Measurements from ENCODE around the gene FAAP20.

GRCh38 chr1:2212274-2212531 is 17.6 kb upstream of the FAAP20 start:
- TF ChIP-seq IRF1 (CRISPR knock-in tag; IDR thresholded peaks at IDR 0.05; ENCODE audit: borderline replicate concordance) (no peak), NCOR1 (IDR thresholded peaks at IDR 0.05) (no peak), SP1 (CRISPR knock-in tag; IDR thresholded peaks at IDR 0.05) (no peak), FOSL1 (tag; conservative IDR thresholded peaks at IDR 0.05) (no peak), TBL1XR1 (IDR thresholded peaks at IDR 0.05; ENCODE audit: low read length in 2 of 2) (no peak), KLF6 (CRISPR knock-in tag; IDR thresholded peaks at IDR 0.05; ENCODE audit: borderline replicate concordance) (no peak)
- TF ChIP-seq, protein P1, sequence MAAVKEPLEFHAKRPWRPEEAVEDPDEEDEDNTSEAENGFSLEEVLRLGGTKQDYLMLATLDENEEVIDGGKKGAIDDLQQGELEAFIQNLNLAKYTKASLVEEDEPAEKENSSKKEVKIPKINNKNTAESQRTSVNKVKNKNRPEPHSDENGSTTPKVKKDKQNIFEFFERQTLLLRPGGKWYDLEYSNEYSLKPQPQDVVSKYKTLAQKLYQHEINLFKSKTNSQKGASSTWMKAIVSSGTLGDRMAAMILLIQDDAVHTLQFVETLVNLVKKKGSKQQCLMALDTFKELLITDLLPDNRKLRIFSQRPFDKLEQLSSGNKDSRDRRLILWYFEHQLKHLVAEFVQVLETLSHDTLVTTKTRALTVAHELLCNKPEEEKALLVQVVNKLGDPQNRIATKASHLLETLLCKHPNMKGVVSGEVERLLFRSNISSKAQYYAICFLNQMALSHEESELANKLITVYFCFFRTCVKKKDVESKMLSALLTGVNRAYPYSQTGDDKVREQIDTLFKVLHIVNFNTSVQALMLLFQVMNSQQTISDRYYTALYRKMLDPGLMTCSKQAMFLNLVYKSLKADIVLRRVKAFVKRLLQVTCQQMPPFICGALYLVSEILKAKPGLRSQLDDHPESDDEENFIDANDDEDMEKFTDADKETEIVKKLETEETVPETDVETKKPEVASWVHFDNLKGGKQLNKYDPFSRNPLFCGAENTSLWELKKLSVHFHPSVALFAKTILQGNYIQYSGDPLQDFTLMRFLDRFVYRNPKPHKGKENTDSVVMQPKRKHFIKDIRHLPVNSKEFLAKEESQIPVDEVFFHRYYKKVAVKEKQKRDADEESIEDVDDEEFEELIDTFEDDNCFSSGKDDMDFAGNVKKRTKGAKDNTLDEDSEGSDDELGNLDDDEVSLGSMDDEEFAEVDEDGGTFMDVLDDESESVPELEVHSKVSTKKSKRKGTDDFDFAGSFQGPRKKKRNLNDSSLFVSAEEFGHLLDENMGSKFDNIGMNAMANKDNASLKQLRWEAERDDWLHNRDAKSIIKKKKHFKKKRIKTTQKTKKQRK (IDR thresholded peaks at IDR 0.05; ENCODE audit: borderline replicate concordance, low read depth, low read length) = no peak
- TF ChIP-seq, protein P2, sequence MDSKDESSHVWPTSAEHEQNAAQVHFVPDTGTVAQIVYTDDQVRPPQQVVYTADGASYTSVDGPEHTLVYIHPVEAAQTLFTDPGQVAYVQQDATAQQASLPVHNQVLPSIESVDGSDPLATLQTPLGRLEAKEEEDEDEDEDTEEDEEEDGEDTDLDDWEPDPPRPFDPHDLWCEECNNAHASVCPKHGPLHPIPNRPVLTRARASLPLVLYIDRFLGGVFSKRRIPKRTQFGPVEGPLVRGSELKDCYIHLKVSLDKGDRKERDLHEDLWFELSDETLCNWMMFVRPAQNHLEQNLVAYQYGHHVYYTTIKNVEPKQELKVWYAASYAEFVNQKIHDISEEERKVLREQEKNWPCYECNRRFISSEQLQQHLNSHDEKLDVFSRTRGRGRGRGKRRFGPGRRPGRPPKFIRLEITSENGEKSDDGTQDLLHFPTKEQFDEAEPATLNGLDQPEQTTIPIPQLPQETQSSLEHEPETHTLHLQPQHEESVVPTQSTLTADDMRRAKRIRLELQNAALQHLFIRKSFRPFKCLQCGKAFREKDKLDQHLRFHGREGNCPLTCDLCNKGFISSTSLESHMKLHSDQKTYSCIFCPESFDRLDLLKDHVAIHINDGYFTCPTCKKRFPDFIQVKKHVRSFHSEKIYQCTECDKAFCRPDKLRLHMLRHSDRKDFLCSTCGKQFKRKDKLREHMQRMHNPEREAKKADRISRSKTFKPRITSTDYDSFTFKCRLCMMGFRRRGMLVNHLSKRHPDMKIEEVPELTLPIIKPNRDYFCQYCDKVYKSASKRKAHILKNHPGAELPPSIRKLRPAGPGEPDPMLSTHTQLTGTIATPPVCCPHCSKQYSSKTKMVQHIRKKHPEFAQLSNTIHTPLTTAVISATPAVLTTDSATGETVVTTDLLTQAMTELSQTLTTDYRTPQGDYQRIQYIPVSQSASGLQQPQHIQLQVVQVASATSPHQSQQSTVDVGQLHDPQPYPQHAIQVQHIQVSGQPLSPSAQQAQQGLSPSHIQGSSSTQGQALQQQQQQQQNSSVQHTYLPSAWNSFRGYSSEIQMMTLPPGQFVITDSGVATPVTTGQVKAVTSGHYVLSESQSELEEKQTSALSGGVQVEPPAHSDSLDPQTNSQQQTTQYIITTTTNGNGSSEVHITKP (IDR thresholded peaks at IDR 0.05; ENCODE audit: partially characterized antibody) = no peak
- TF ChIP-seq, protein P3, sequence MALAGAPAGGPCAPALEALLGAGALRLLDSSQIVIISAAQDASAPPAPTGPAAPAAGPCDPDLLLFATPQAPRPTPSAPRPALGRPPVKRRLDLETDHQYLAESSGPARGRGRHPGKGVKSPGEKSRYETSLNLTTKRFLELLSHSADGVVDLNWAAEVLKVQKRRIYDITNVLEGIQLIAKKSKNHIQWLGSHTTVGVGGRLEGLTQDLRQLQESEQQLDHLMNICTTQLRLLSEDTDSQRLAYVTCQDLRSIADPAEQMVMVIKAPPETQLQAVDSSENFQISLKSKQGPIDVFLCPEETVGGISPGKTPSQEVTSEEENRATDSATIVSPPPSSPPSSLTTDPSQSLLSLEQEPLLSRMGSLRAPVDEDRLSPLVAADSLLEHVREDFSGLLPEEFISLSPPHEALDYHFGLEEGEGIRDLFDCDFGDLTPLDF (CRISPR knock-in tag; IDR thresholded peaks at IDR 0.05) = no peak
- TF ChIP-seq, protein P4, sequence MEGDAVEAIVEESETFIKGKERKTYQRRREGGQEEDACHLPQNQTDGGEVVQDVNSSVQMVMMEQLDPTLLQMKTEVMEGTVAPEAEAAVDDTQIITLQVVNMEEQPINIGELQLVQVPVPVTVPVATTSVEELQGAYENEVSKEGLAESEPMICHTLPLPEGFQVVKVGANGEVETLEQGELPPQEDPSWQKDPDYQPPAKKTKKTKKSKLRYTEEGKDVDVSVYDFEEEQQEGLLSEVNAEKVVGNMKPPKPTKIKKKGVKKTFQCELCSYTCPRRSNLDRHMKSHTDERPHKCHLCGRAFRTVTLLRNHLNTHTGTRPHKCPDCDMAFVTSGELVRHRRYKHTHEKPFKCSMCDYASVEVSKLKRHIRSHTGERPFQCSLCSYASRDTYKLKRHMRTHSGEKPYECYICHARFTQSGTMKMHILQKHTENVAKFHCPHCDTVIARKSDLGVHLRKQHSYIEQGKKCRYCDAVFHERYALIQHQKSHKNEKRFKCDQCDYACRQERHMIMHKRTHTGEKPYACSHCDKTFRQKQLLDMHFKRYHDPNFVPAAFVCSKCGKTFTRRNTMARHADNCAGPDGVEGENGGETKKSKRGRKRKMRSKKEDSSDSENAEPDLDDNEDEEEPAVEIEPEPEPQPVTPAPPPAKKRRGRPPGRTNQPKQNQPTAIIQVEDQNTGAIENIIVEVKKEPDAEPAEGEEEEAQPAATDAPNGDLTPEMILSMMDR (IDR thresholded peaks at IDR 0.05 in 2 of 3, conservative IDR thresholded peaks at IDR 0.05 in 1 of 3; ENCODE audit: insufficient read depth in 2 of 3, low read depth in 1 of 3, low read length in 3 of 3) = no peak
